Peyer's patch (tissue), 4 donors: ENCODE results near the gene PDE1C. TPM values are rescaled to one million over a fixed set of nuclear protein-coding genes. Genes with fewer than 3 reads are reported as not detected.
A peak's percentile ranks its signal among the peaks of the same experiment; 100 is the strongest.

Source experiments
- DNase-seq, 3 donors: peaks; one replicate each; pipeline ENCODE4 v3.0.0-alpha.2; 2017 to 2019
- H3K27ac ChIP-seq, 4 donors: fragments of 200-600 bp; sonication (generic); one replicate each; pipeline ENCODE4 v1.5.1; 2016 to 2019
- H3K27me3 ChIP-seq, 2 donors: fragments of 200-600 bp; sonication (generic); one replicate each; pipeline ENCODE4 v1.5.1; 2019
- H3K36me3 ChIP-seq, 3 donors: fragments of 200-600 bp; sonication (generic); one replicate each; pipeline ENCODE4 v1.5.1; 2016 to 2019
- H3K4me1 ChIP-seq, 4 donors: fragments of 200-600 bp; sonication (generic); one replicate each; pipeline ENCODE4 v1.5.1; 2016 to 2019
- H3K4me3 ChIP-seq, 4 donors: fragments of 200-600 bp; sonication (generic); 1 replicate in 3 of 4; 2 replicates in 1 of 4; pipeline ENCODE4 v1.5.1; 2016 to 2019; ENCODE audit warnings: mild to moderate bottlenecking in 1 of 4
- H3K9me3 ChIP-seq, 4 donors: fragments of 200-600 bp; sonication (generic); one replicate each; pipeline ENCODE4 v1.5.1; 2016 to 2019; ENCODE audit warnings: mild to moderate bottlenecking in 1 of 4
- POLR2A ChIP-seq, 2 donors: fragments of 450-650 bp; IDR thresholded peaks; one replicate each; pipeline ENCODE4 v1.5.1; 2017; ENCODE audit warnings: antibody characterized with exemption in 2 of 2, mild to moderate bottlenecking in 2 of 2, moderate library complexity in 2 of 2
- total RNA-seq, 4 donors: library from RNA; depleted of rRNA; stranded (reverse); fragments of >200 nt; gene quantifications; one replicate each; pipeline ENCODE4 v1.1.0, GENCODE V29; 2016
- TF ChIP-seq, protein P1 (sequence below), 6 experiments: fragments of 450-650 bp in 4 of 6; fragments of 200-600 bp in 2 of 6; sonication (generic) in 1 of 6; IDR thresholded peaks; one replicate each; pipeline ENCODE4 v1.5.1; 2017 to 2019; ENCODE audit warnings: antibody characterized with exemption in 6 of 6, mild to moderate bottlenecking in 3 of 6, moderate library complexity in 1 of 6

Gene PDE1C
- total RNA-seq, 4 donors from 2014 or later = 2.5 to 15.7 (median 3.3) TPM

DNA sequence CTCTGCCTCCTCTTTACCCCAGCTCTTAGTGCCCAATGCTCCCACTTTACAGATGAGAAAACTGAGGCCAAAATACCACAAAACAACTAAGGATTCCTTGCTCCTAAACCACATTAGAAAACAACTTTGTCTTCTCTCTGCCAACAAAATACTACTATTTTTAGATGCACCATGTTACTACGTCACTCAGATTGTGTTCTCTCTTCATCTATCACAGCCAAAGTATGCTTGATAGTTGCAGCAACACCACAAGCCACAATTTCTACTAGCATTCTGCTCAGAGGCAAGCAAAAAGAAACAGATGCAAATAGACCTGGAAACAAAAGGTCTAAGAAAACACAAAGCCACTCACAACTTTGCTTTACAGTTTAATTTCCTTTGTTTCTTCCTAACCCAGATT is 3.3 kb upstream of the PDE1C start:
- H3K4me1 ChIP-seq = no peaks in the 10 kb centered on the region
- H3K4me3 ChIP-seq = no peak overlapping the region
- DNase-seq = no peak
- H3K27me3 ChIP-seq = no peaks in the 10 kb centered on the region
- no peak overlapping the region for H3K27ac ChIP-seq
- no peaks in the 10 kb centered on the region for H3K9me3 ChIP-seq
- TF ChIP-seq, protein P1, sequence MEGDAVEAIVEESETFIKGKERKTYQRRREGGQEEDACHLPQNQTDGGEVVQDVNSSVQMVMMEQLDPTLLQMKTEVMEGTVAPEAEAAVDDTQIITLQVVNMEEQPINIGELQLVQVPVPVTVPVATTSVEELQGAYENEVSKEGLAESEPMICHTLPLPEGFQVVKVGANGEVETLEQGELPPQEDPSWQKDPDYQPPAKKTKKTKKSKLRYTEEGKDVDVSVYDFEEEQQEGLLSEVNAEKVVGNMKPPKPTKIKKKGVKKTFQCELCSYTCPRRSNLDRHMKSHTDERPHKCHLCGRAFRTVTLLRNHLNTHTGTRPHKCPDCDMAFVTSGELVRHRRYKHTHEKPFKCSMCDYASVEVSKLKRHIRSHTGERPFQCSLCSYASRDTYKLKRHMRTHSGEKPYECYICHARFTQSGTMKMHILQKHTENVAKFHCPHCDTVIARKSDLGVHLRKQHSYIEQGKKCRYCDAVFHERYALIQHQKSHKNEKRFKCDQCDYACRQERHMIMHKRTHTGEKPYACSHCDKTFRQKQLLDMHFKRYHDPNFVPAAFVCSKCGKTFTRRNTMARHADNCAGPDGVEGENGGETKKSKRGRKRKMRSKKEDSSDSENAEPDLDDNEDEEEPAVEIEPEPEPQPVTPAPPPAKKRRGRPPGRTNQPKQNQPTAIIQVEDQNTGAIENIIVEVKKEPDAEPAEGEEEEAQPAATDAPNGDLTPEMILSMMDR (IDR thresholded peaks at IDR 0.05) = no peak
- no peak for TF ChIP-seq POLR2A (IDR thresholded peaks at IDR 0.05)
- no peaks in the 10 kb centered on the region for H3K36me3 ChIP-seq

DNA sequence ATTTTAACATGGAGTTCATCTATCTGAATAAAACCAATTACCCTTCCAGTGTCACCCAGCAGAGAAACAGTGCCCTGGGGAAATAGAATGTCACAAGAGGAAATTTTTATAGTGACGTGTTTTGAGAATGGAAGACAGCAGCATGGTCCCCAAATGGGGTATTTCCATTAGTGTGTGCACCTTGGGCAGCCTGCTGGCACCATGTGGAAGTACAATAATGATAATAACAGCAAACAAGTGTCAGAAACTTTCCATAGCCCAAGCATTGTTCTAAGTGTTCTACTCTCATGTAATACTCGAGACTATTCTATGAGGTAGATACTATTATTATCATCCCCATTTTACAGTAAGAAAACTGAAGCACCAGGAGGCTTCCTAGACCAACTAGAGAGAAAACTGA is 2.2 kb upstream of the PDE1C start:
- no peaks in the 10 kb centered on the region for H3K4me1 ChIP-seq
- H3K9me3 ChIP-seq = no peaks in the 10 kb centered on the region
- no peaks in the 10 kb centered on the region for H3K36me3 ChIP-seq
- no peak overlapping the region for H3K27ac ChIP-seq
- TF ChIP-seq, protein P1 (IDR thresholded peaks at IDR 0.05) = peak in 1 of 6 experiments; percentile 10
- no peak for TF ChIP-seq POLR2A (IDR thresholded peaks at IDR 0.05)
- DNase-seq = no peak
- H3K27me3 ChIP-seq = no peaks in the 10 kb centered on the region
- no peak overlapping the region for H3K4me3 ChIP-seq

DNA sequence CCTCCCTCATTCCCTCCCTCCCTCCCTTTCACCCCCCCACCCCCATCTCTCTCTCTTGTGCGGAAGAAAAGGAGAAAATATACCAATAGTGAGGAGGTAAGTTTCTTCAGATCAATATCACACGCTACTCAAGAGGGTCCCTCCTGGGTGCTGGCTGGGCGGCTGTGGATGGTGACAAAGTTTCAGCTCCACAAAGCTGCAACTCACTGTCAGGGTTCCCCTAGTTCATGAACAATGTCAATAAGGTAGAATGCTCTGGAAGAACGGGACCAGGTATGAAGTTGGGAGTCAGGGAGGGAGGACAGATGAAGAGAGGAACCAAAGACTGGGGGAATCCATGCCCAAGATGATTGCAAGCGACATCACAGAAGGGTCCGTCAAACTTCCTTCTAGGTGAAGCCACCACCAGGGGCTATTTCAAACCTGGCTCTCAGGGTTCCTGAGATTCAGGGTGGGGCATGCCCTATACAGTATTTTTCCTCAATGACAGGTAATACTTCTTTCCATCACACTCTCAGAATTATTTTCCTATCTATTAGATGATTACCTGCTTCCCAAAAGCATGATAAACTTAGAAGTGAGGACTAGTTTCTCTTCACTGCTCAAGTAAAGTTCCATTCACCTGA is 1.4 kb upstream of the PDE1C start:
- DNase-seq = no peak
- no peak for TF ChIP-seq POLR2A (IDR thresholded peaks at IDR 0.05)
- TF ChIP-seq, protein P1 (IDR thresholded peaks at IDR 0.05) = no peak
- no peaks in the 10 kb centered on the region for H3K36me3 ChIP-seq
- no peaks in the 10 kb centered on the region for H3K9me3 ChIP-seq
- H3K4me3 ChIP-seq = peak overlapping the region in 2 of 4 donors; percentile 56 to 59
- H3K27ac ChIP-seq = peak overlapping the region in 1 of 4 donors; percentile 76
- H3K27me3 ChIP-seq = no peaks in the 10 kb centered on the region
- H3K4me1 ChIP-seq = no peaks in the 10 kb centered on the region

DNA sequence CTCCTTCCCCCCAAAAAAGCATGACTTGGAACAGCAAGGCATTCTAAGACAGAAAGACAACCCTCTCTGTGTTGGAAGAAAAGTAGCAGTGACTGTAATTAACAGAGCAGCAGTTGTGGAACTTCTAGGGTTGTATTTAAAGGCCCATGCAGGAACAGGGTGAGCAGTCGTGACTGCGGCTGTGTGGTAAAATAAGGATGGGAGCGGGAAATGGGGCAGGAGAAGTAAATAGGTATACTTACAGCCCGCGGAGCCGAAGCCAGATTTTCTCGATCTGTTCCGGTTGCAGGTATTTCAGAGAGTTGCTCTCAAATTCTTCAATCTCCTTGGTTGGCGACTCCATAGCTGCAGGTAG is 179 bp downstream of the PDE1C start:
- peak overlapping the region in 2 of 4 donors; percentile 66 to 76 for H3K27ac ChIP-seq
- no peak for DNase-seq
- peak overlapping the region; percentile 24 to 59 (median 42) for H3K4me3 ChIP-seq
- TF ChIP-seq, protein P1 (IDR thresholded peaks at IDR 0.05) = no peak
- no peaks in the 10 kb centered on the region for H3K36me3 ChIP-seq
- H3K27me3 ChIP-seq = no peaks in the 10 kb centered on the region
- H3K9me3 ChIP-seq = no peaks in the 10 kb centered on the region
- H3K4me1 ChIP-seq = no peaks in the 10 kb centered on the region

DNA sequence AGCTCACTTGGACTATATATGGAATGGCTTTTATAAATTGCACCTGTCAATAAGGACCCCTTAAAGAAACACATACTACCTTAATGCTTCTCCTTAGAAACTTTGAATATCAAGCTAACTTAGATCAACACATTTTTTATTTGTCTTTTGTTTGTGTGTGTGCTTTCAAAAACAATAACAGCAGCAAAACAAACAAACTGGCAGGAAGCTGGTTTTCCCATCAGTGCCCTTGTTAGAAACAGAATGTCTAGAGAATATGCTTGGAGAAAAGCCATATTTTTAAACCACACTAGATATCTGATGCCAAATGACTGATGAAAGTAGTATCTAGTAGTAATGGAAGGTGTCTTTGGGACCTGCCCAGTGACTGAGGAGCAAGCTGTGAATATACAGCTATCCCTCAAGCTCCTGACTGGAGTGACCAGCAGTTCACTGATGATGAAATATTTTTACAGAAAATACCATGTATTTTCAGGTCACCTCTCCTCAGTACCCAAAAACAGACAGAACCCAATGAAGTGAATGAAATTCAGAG is 1.0 kb downstream of the PDE1C start:
- H3K27ac ChIP-seq = no peak overlapping the region
- peak overlapping the region in 1 of 4 donors; percentile 59 for H3K4me3 ChIP-seq

More for the DNA sequence above, 1.0 kb downstream of the PDE1C start:
- no peak for DNase-seq
- no peaks in the 10 kb centered on the region for H3K9me3 ChIP-seq
- no peaks in the 10 kb centered on the region for H3K36me3 ChIP-seq
- no peaks in the 10 kb centered on the region for H3K27me3 ChIP-seq
- H3K4me1 ChIP-seq = no peaks in the 10 kb centered on the region
- TF ChIP-seq, protein P1 (IDR thresholded peaks at IDR 0.05) = no peak
- TF ChIP-seq POLR2A (IDR thresholded peaks at IDR 0.05) = no peak
